GM03348 (cell line): ENCODE measurements around the gene SIPA1L3.
"Not testable (repeated sequence)": the region's sequence is repeated elsewhere in the genome, so short reads cannot be mapped to it uniquely, and the experiment has no call there.

Experiments used
- DNase-seq: peaks from one replicate; pipeline ENCODE4 v3.0.0; 2012; ENCODE audit warnings: low spot score

The SIPA1L3 gene

DNA sequence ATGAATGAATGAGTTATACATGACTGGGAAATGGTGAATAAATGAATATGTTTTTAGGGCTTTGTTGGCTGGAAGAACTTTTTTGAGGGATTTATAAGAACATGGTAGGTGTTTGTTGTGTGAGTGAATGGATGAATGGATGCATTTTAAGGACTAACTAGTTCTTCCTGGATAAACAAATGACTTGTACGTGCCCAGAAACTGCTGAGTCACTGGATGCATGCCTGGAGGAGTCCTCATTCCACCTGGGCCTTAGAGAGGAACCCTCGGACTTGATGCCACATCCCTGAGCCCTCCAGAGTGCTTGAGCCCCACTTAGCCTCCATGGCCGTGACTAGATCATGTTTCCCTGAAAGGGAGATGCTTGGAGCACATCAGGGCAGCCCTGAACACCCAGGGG lies 163.6 kb downstream of the SIPA1L3 start:
- no peak for DNase-seq

DNA sequence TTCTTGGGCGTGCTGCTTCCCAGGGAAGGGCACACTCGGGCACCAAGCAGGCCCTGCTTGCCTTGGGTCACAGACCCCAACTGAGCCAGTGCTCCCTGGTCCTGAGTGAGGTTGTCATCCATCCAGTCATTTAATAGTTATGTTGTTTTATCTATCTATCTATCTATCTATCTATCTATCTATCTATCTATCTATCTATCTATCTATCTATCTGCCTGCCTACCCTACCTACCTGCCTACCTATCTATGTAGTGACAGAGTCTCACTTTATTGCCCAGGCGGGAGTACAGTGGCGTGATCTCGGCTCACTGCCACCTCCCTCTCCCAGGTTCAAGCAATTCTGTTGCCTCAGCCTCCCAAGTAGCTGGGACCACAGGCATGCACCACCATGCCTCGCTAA lies 164.0 kb downstream of the SIPA1L3 start:
- not testable (repeated sequence) for DNase-seq

DNA sequence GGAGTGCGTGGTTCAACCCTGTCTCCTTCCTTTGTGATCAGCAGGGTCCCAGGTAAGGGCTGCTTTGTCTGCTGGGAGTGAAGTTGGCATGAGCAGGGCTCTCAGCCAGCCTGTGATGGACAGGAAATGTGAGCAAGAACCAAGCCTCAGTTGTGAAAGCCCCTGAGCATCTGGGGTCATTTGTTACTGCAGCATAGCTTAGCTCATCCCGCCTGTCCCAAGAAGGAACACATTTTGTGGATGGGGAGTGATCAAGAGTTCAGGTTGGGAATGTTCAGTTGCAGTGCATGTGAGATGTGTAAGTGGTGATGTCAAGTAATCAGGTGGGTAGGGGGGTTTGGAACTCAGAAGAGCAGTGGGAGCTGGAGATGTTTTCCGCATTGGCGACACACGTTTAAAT lies 164.6 kb downstream of the SIPA1L3 start:
- no peak for DNase-seq

DNA sequence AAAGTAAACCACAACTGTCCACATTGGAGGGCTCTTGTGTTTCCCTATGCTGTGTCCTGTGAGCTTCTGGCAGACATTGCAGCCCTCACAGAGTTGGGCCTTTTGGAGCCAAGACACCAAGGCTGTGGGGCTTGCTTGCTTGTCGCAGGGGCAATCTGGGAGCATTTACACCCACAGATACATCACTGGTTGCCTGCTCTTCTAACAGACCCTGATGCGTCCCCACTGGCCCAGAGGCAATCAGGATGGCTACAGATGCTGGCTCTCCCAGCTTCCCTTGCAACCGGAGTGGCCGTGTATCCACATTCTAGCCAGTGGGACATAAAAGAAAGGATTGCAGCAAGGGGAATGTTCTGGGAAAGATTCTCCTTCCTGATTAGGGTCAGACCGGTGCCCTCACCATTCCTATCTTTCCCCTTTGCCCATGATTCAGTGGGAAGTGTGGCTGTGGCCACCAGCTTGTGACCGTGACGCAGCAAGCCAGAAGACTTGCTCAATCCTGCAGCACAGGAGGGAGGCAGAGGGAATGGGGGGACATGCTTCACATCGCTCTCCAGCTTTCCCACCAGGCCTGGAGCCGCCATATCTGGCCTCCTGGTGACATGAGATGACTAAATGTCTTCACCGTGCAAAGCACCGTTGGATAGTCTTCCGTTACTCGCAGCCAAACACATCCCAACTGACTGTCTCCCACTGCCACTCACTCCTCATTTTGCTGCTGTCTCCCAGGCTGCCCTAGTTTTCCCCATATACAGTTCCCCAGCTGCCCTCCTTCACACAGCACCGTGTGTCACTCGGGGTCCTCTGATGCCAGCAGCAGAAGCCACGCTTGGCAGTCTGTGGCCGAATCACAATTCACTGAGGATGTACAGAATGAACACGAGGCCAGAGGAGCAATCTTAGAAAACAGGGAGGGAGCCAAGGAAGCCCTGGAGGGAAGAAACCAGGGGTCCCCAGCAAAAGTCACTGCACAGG lies 166.1 kb downstream of the SIPA1L3 start:
- DNase-seq, result no peak

DNA sequence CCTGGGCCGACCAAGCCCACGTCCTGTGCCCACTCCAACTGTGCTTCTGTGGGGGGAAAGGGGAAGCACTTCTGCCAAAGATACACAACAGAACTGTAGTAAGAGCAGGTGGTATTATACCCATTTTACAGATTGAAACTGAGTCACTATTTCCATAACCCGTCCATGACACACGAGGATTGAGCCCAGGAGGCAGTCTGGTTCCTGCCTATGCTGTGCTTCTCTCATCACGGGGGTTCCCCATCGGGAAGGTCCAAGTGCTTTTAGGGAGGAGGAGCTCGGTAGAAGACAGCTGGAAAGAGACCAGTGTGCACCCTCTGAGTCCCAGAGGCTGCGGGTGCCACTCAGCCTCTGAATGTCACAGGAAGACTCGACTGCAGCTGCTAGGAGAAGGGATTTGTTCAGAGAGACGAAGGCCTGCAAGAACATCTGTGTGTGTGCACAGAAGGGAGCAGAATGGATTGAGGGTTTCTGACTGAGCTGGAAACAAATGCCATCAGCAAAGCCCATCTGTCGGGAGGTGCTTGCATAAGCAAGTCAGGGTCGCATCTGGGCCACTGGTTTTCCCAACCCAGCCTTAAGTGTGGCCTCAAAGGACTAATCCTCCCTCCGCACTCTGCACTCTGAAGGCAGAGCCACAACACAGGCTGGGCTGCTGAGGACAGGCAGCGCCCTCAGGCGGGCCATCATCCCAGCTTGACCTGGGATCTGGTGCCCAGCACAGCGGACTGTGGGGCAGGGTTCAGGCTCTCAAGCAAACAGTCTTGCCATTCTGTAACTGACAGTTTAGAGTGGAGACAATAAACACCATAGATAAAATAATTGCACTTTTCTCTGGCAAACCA lies 167.1 kb downstream of the SIPA1L3 start:
- no peak for DNase-seq

DNA sequence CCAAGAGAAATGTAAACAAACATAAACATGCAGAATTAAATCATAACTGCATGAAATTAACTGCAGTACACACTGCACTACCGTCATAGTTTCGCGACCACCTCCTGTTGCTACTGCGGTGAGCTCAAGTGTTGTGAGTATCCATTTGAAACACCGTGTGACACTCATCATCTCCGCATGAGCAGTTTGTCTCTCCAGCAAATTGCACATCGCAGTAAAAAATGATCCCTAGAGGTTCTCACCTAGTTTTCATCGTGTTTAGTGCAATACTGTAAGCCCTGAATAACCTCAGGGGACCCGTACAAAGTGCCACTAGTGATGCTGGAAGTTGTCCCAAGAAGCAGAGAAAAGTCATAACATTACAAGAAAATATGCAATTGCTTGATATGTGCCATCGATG lies 169.3 kb downstream of the SIPA1L3 start:
- no peak for DNase-seq

DNA sequence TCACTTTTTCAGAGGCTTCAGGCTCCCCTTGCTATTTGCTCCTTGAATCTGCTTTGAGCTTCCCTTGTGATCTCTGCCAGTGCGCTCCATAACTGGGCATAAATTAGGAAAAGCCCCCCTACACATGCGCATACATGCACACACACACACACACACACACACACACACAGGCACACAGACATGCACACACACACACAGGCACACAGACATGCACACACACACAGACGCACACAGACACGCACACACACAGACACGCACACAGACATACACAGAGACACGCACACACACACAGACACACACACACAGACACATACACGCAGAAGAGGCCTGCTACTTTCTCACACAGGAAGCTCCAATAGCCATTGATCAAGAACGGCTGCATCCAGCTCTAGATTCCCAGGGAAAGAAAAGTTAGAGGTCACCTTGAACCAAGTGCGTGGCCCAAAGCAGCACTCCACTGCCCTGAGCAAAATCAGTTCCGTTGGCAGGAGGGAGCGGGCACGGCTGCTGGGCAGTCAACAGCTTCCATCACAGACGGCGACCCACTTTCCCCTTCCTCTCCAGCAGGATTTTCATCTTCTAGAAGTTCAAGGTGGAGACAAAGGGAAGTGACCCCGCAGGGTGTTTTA lies 171.4 kb downstream of the SIPA1L3 start:
- no peak for DNase-seq

DNA sequence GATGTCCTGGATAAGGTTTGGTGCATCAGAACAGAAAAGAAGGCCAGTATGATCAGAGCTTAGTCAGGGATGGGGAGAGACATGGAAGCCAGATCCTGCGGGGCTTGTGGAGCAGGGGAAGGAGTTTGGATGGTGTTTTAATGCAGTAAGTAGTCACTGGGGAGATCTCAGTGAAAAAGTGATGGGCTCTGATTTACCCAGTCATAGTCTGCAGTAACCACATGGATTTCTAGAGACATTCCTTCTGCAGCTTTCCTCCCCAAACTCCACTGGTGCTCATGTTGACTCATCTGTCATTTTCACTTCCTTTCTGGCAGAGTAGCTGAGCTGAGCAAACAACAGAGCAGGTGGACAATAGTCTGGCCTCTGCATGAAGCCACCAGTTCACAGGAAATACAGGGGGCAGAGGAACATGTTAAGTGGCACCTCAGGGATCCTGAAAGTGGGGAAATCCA lies 172.9 kb downstream of the SIPA1L3 start:
- peak; percentile 93 for DNase-seq

DNA sequence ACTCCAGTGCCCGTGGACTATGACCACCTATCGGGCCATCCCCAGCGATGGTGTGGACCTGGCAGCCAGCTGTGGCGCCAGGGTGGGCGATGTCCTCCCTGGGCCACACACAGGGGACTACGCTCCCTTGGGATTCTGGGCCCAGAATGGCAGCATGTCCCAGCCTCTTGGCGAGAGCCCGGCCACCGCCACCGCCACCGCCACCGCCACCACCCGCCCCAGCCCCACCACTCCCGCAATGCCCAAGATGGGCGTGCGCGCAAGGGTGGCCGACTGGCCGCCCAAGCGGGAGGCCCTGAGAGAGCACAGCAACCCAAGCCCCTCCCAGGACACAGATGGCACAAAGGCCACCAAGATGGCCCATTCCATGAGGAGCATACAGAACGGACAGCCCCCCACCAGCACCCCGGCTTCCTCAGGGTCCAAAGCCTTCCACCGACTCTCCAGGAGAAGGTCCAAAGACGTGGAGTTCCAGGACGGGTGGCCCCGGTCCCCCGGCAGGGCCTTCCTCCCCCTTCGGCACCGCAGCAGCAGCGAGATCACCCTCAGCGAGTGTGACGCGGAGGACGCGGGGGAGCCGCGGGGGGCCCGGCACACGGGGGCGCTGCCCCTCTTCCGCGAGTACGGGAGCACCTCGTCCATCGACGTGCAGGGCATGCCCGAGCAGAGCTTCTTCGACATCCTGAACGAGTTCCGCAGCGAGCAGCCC lies 174.7 kb downstream of the SIPA1L3 start:
- no peak for DNase-seq

DNA sequence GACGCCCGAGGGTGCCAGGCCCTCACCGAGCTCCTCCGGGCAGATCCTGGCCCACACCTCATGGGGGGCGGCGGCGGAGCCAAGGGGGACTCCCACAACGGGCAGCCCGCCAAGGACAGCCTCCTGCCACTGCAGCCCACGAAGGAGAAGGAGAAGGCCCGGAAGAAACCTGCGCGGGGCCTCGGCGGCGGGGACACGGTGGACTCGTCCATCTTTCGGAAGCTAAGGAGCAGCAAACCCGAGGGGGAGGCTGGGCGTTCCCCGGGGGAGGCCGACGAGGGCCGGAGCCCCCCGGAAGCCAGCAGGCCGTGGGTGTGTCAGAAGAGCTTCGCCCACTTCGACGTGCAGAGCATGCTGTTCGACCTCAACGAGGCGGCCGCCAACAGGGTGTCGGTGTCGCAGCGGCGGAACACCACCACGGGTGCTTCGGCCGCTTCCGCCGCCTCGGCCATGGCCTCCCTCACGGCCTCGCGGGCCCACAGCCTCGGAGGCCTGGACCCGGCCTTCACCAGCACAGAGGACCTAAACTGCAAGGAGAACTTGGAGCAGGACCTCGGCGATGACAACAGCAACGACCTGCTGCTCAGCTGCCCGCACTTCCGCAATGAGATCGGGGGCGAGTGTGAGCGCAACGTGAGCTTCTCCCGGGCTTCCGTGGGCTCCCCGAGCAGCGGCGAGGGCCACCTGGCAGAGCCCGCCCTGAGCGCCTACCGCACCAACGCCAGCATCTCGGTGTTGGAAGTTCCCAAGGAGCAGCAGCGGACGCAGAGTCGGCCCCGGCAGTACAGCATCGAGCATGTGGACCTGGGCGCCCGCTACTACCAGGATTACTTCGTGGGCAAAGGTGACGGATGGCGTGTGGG lies 175.5 kb downstream of the SIPA1L3 start:
- DNase-seq, result no peak

DNA sequence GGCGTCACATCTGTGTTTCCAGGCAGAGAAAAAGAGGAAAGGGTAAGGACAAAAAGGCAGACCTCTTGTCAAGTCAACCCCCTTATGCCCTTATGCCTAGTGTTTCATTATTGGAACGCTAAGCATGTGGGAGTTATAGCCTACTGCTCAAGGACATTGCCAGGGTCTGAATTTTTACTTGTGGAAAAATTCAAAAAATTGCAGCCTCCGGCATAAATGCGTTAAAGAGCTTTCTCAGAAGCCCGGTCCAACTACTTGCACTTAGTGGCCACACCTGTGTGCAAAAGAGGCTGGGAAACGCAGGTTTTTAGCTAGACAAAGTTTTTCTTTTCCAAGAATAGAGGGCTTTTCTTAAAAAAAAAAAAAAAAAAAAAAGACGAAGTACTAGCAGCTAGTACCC lies 177.2 kb downstream of the SIPA1L3 start:
- no peak for DNase-seq

DNA sequence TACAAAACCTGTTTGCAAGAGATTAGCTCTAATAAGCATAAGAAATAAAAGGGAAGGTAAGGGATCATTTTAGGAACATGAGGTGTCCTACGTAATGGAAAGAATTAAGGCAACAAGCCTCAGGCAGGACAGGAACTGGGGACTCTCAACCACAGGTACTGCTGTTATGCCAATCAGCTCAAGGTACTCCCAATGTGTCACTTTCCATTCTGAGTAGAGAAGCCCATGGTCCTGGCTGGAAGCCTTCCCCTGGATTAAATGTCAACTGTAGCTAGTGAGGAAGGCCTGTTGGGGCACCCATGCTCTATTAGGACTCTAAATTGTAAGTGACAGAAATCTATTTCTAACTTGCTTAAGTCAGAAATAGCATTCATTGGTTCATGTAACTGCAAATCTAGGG lies 182.4 kb downstream of the SIPA1L3 start:
- DNase-seq, result no peak

DNA sequence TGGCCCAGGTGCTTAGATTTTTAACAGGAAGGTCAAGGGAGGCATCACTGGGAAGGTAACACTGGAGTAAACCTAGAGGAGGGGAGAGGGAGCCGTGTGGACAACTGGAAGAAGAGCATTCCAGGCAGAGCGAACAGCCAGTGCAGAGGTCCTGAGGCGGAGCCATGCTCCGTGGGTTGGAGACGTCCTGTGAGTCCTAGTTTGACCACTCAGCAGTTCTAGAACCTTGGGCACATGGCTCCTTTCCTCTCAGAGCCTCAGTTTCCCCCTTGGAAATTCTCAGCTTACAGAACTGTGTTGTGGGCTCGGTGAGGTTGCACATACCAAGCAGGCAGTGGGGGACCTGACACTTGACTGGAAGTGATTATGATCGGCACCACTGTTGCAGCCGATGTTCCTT lies 186.1 kb downstream of the SIPA1L3 start:
- no peak for DNase-seq

DNA sequence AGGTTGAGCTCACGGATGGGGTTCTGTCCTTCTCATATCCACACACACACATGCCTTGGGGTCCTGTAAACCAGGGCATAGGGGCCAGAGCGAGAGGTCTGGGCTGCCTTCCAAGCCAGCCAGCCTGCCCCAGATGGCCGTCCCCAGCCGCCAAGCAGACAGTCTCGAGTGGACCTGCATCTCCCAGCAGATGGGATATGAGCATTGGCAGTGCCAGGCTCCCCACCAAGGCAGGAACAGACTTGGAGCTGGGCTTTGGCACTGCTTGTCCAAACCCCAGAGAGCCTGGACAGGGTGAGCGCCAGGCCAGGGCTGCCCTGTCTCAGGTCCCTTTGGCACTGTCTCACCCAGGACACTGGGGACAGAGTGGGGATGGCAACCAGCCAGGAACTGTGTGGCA lies 186.6 kb downstream of the SIPA1L3 start:
- DNase-seq, result no peak

DNA sequence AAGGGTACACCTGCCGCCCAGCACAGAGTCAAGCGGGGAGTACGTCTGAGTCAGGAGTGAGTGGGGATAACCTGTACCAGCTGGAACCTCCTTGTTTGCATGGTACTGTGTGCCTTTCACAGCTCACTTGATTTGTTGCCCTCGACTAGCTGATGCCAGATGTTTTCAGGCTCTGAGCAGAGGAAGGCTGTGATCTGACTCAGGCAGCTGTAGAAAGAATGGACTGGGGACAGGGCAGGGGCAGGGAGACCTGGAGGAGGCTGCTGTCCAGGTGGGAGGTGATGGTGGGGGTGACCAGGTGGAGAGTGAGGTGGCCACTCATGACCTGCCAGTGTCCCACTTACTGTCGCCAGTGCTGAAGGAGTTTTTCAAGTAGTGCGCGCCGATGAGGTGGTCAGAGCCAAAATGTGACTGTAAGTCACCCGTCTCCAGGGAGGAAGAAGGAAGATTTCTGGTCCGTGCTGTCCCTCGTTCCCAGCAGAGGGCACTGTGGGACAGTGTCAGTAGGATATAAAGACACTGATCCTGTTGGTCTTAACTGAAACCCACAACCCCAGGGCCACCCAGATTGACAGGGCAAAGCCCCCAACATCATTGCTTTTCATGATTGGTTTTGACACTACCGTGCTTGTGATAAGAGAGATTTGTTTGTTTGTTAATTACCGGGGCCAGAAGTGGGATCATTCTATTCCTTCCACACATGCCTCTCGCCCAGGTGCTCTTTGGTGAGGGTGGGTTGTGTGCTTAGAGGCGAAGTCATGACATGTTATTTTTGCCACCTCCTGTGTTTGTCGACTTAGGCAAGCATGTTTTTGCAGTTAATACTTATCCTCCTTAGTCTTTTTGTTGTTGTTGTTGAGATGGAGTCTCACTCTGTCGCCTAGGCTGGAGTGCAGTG lies 188.7 kb downstream of the SIPA1L3 start:
- DNase-seq, result peak; percentile 89

DNA sequence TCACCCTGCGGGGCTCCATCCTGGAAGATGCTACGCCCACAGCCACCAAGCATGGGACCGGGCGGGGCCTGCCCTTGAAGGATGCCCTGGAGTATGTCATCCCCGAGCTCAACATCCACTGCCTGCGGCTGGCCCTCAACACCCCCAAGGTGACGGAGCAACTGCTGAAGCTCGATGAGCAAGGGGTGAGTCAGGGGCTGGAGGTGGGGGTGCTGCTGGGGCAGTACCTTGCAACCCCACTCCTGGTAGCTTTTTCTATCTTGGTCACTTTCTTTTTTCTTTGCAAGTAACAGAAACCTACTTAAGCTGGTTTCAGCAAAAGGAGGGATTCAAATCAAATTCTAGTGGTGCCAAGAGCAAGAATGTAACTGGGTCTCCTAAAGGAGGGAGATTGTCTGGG lies 193.0 kb downstream of the SIPA1L3 start:
- no peak for DNase-seq

DNA sequence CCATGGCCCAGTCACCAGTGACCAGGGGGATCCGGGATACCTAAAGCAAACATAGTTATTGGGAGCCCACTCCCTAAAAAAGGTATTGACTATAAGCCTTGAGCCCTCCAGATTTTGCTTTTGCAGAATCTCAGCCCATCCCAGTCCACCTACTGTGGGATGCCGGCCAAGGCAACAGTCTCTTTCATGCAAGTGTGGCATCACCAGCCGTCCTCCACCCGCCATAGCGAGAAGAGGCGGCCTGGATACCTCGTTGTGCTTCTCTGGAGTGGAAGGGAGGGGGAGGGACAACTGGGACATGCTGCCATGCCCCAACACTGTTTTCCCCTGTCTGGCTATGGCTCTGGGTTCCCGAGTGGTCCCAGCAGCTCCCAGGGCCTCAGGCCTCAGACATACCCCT lies 193.6 kb downstream of the SIPA1L3 start:
- no peak for DNase-seq

DNA sequence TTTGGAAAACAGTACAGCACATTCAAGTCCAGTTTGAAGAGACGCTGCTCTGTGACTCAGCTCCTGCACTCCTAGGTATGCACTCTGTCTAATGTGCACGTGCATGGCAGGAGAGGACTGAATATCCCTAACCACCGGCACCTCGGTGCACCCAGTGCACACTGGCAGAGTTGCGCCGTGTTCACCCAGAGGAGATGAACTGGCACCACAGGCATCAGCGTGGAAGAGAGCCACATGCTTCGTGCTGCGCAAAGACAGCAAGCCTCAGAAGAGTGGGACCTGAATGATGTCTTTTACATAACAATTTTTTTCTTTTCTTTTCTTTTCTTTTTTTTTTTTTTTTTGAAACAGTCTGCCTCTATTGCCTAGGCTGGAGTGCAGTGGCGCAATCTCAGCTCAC lies 194.7 kb downstream of the SIPA1L3 start:
- no peak for DNase-seq

DNA sequence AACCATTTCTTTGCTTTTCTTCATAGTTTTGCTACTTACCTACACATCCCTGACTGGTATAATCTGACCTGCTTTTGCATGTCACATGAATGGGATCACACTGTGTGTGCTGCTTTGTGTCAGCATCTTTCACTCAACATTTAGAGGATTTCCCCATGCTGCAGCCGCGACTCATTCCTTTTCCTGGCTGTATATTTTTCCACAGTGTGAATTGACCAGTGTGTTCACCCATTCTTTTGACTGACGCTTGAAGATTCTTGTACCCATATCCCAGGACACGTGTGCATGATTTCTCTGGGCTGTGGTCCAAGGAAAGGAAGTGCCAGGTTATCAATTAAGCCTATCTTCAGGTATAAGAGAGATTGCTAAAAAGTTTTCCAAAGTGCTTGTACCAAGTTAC lies 198.6 kb downstream of the SIPA1L3 start:
- DNase-seq, result no peak

DNA sequence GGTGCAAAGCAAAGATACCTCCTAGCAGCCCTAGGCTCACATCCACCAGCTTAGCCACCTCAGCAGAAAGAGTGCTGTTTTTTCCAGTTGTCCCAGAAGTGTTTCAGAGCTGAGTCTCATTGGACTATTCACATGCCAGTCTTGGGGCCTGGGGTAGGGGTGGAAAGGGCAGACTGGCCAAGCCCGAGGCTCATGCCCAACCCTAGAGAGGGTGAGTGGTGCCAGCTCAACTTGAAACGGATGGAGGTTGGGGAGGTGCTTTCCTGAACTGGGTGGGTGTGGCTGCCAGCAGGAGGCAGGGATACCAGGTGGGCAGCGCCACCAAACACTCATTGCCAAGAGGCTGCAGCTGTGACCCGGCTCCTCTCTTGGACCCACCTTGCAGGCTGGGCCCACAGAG lies 200.1 kb downstream of the SIPA1L3 start:
- no peak for DNase-seq
